HG03442 (cell line): ENCODE measurements around the gene ATRIP.

Experiments used
- ATAC-seq: cut with Tn5 transposase; IDR thresholded peaks from one replicate; pipeline ENCODE4 v1.9.1; 2021; ENCODE audit warnings: mild to moderate bottlenecking, moderate library complexity; ENCODE audit not compliant: unreplicated experiment

Gene ATRIP

GRCh38 chr3:48423241-48423882 is 23.2 kb upstream of the ATRIP start:
- ATAC-seq = no peak

DNA sequence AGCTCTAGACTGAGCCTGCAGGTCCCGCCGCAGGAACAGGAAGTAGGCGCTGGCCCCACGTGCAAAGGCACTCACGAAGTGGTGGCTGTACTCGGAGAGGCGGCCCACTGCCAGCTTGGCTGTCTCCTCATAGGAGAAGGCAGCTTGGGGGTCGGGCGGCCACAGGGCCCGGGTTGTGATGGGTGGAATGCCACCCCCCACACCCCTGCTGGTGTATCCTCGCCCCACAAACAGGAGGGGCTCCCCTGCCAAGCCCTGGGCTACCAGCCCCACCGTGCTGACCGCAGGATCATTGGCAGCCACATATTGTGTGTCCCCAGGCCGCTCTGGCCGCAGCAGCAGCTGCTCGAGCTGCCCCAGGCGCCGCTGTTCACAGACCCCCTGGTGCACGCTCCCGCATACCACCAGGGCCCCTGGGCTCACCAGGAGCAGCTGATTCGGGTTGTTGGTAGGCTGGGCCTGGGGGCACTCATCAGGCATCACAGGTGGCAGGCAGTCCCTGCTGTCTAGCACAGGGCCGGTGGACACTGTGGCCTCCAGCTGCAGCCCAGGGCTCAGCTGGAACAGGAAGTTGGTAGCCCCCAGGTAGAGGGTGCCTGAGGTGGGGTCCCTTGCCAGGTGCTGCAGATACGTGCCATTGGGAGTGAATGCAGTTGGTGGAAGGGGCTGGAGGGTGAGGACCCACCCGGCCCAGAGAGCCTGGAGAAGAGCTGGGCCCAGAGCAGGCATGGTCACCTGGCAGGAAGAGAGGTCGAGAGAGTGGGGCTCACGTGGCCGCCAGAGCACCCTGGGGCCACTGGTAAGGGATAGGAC is 22.4 kb upstream of the ATRIP start:
- ATAC-seq = no peak

DNA sequence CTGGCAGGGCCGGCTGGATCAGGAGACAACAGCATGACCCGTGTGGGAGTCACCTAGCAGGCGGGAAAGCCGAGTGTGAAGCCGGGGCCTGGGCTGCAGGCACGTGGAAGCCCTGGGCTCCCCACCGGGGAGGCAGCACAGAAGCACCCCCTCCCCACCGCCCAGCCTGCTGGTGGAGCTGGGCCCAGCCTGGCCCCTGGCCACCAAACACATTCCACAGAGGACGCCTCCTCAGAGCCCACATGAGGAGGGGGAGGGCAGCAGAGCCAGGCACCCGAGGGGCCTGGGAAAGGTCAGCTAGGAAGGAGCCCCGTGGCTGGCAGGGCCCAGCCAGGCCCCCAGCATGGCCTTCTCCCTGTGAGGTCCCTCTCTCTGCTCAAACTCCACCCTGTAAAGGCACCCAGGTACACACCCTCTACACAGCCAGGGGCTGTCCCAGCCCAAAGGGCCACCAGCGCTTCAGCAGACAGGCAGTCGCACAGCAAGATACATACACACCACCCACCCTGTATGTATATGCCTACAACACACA is 21.2 kb upstream of the ATRIP start:
- no peak for ATAC-seq

- no peak for ATAC-seq
Observed at GRCh38 chr3:48426401-48426909, 20.1 kb upstream of the ATRIP start.

- no peak for ATAC-seq
Observed at GRCh38 chr3:48426944-48427629, 19.4 kb upstream of the ATRIP start.

DNA sequence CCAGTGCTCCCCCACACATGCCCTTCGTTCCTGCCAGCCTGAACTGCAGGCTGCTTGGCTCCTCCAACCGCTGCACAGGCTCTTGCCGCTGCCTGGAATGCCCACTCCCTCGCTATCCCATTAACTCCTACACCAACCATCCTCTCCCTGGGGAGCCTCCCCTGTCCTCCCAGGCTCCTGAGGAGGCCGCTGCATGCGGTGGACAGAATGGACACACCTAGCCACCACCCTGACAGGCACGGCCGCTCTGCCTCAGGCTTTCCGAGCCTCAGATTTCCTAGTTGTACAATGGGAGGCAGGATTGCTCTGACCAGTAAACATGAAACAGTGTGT is 18.9 kb upstream of the ATRIP start:
- no peak for ATAC-seq

GRCh38 chr3:48428088-48428571 is 18.4 kb upstream of the ATRIP start:
- no peak for ATAC-seq

DNA sequence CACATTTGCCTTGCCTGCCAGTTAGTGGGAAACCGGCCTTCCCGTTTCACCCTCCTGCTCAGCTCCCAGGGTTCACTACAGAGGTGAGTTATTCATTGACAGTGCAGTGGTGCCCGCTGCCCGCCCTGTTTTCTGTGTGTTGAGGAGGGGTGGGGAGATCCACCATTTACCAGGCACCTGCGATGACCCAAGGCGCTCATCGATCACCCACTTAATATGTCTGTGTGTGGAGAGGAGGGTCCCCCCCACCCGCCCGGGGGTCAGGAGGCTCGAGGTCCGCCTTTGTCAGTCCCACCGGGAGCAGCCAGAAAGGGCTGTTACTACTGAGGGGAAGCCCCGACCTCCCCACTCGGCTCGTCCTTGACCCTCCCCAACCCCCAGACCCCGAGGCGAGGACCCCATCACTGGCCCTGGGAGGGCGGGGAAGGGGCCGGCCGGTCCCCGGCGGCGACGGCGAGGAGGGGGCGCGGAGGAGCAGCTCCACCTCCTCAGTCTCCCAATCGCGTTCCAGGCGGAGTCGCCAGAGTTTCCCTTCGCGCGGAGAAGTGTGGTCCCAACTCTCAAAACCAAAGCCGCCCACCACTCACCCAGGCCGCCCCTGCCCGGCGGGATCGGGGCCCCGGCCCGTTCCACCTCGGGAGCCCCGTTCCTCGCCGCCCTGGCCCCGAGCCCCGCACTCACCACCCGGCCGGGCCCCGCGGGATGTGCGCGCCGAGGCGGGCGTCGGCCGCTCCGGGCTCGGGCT is 17.8 kb upstream of the ATRIP start:
- no peak for ATAC-seq

- ATAC-seq = no peak
Observed at GRCh38 chr3:48429317-48429959, 17.1 kb upstream of the ATRIP start.

DNA sequence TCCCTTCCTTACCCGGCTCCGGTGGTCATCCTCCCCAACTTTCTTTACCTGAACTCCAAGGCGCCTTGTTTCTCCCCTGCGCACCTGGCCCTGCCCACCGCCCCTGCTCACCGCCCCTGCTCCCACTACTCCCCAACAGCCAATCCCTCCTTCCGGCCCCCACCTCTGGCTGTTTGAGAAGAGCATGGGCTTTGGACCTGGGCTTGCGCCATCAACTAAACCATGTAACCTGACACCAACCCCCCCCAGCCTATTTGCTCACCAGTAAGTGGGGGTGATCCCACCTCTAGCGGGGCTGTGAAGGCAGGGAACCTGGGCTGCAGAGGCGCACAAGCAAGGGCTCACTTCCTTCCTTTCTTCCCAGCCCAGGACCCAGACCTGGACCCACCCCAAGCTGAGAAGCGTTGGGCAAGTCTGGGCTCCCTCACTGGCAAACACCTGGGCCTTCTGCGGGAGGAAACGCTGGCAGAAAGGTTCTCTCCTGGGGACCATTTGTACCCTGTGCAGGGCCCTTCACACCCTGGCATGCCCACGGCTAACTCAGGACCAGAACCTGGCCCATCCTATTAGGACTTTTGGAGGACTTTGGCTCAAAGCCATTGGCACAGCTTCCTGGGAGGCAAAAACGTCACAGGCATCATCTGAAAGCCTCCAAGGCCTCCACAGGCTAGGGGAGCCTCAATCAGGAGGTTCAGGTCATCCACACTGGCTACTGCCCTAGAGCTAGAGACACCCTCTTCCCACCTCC is 16.4 kb upstream of the ATRIP start, which contains the start of gene PLXNB1:
TSS of gene PLXNB1 (minus strand) at position 127 of the 748 bp plus-strand sequence. CDS start 5,475 bp downstream, outside the sequence.
- ATAC-seq = no peak

- no peak for ATAC-seq
Observed at GRCh38 chr3:48430708-48431101, 15.8 kb upstream of the ATRIP start.

DNA sequence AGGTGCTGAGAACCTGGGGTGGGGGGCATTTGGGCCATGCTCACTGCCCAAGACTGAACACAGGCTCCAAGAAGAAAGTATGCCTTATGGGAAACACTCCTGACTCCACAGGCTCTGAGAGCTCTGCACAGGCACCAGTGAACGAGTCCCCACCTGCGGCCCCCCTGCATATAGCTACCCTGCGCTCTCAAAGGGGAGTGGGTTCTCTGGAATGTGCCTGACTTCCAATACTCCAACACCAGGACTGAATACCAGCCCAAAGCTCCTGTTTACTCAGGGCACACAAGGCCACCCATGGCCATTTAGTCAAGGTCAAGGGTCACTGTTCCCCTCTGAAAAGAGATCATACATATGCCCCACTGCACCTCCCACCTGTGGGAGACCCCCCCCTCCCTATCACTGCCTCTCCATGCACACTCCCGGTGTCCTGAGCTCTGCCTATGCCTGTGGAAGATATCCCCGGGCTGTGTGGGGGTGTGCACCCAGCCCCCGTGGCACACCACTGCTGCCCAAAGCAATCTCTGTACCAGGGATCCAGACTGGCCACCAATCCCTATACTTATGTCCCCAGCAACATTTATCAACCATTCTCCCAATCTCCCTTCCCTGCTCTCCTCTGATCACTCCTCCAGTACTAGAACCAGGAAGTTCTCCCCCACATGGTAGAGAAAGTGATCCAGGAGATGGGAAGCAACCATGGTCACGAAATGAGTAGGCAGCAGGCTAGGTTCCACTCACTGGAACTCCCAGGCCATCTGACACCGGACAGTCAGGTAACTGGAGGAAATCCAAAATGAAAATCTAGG is 15.1 kb upstream of the ATRIP start:
- no peak for ATAC-seq

DNA sequence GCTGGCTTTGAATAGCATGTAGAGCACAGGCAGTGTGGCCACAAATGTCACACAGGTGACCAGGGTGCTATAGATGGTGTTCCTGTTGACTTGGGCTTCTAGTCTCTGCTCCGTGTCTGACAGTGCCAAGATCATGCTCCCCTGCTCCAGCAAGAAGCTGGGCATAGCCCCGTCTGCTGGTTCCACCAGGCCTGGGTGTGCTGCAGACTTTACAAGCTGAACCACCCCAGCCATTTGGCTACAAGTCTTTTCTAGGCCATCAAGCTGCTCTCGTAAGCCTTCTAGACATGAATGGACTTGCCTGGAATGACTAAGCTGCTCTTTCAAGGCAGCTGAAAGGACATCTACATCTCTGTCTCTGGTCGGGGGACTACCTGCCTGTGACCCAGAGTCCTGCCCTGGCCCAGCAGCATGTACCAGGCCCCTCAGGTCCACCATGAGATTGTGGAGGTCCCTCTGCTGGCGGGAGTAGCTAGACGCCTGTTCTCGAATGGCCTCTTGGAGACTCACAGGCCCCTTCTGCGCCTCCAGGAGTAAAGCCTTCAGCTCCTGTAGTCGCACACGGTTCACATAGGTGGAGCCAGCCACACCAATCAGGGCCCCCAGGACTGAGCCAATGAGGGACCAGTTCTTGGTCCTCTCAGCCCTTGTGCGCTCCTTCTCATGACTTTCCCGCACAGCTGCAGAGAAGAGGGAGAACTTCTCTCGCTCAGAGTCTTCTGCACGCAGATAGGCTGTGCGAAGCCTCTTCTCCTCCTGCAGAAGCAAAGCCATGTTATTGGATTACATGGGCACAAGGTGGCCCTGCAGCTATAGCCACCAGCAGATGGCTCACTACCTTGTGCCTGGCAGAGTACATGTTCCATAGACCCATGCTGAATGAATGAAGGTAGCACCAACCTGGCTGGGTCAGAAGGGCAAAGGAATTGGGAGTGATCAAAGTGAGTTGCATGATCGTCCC is 13.8 kb upstream of the ATRIP start:
- ATAC-seq = no peak

DNA sequence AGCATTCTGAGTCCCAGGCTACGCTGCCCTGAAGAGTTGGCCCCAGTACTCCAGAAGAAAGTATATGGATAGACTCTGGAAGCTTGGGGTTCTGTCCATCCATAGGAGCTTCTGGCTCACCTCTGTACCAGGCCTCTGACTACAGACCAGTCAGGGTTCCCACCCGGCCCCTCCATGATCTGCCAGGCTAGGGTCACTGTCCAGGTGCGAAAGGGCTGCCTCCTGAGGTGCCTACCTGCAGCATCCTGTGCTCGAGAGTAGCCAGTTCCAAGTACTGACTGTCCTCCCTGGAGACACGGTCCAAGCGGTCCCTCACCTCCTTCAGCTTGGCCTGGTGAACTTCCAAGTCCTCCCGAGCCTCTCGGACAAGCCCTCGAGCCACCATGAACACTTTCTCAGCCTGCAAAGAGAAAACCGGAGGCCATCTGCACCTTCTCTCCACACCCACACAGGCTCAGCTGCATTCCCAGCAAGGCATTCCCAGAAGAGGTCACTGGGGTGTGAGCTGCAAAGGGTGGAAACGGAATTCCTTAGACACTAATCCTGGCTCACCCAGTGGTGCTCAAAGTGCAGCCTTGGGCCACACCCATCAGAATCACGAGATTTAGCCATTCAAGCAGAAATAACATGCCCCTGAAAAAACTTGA is 12.9 kb upstream of the ATRIP start:
- no peak for ATAC-seq

GRCh38 chr3:48434591-48435222 is 11.8 kb upstream of the ATRIP start:
- no peak for ATAC-seq

DNA sequence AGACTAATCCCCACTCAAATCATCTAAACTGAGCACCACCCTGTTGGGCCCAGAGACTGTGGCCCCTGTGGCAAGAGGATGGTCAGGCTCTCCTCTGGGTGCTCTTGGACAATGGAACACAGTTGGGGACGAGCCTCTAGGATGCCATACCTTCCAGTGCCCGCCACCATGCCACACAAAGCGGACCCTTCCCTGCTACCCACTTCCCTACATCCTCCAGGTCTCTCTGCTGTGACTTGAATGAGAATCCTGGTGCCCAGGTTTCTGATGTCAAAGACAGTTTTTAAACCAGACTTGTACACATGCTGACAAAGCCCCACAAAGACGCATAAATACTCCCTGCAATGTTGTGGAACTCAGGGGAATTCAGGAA is 11.3 kb upstream of the ATRIP start:
- no peak for ATAC-seq
